Stimulated activated CD8-positive, alpha-beta memory T cell treated with anti-CD3 and anti-CD28 coated beads, Interleukin-15, amount 100 ng/mL, for 4 hours (primary cell): ENCODE data around the gene CPEB2.

Experiments used
- DNase-seq, 2 donors: peaks; one replicate each; pipeline ENCODE4 v3.0.0-alpha.2; 2020; ENCODE audit warnings: low read depth in 2 of 2

CPEB2 gene

DNA sequence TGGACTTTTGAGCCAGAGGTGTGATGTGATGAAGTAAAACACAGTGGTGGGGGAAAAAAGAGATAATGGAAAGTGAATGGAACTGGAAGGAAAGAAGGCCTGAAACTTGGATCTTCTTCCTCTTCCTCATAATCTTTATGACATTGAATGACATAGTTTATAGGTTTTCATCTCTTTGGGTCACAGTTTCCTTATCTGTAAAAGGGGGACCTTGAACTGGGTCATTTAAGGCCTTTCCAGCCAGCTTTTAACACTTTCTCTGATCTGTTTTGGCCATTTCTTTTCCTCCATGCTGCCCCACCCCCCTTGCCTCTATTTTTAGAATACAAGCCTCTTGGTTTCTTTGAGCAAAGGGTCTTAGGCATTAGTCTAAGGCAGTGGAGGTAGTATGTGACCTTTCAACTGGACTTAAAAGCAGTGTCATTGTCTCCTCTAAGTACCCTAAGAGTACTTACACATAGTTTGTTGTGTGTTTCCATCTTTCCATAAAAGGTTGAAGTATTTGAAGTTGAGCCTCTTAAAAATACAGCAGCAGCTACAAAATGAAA, 7.8 kb downstream of the CPEB2 start:
- no peak for DNase-seq

DNA sequence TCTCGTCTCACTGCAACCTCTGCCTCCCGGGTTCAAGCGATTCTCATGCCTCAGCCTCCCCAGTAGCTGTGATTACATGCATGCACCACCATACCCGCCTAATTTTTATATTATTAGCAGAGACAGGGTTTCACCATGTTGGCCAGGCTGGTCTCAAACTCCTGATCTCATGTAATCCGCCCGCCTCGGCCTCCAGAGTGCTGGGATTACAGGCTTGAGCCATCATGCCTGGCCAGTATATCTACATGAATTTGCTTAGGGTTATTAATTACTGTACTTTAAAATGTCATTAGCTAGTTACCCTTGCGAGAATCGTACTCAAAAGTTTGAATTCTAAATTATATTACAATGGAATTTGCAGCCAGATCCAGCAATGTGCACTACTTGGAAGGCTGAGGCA, 8.9 kb downstream of the CPEB2 start:
- DNase-seq, result no peak

DNA sequence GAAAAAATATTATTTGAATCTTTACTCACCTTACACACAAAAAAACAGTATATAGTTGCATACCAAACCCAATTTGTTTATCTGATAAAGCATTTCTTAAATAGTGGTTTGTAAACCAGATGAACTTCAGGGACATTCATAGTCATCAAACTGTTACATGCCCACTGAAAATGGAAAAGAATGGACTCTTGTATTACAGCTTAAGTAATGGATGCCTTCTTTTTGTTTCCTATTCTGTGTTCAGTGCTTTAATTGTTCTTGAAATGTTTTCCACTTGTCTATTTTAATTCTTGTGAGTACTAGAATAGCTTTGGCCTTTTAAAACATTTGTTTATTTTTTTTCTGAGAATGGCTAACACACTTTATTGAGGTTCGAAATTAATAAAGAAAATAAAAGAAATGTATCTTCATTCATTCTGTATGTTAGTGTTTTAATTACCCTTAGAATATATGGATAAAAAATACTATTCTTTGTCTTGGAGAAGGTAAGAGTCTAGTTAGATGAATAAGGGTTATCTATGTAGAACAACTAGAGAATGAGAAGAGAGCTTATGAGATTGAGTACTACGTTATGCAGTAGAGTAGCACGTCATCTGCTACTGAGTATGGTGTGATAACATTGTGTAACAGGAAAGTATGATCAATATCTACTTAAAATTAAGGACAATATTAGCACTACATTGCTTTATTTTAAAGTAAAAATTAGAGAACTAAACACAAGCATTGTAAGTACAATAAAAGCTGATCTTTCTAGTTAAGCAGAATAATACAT, 9.9 kb downstream of the CPEB2 start:
- no peak for DNase-seq

DNA sequence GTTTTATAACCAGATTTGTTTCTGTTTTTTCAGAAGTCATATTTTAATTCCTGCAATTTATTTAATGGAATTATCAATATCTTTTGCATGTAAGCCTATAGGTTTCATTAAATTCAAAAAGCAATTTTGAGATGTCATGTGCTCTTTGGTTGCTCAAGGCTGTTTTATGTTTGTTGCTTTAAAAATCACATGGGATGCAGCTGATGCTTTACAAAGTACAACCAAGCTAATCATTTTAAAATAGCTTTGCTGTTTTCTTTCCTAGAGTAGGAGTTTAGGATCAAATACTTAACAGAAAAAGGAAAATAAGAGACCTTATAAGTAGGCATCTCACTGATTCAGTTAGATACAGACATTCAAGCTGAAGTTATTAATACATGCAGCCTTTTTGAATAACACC, 11.3 kb downstream of the CPEB2 start:
- DNase-seq, result no peak

DNA sequence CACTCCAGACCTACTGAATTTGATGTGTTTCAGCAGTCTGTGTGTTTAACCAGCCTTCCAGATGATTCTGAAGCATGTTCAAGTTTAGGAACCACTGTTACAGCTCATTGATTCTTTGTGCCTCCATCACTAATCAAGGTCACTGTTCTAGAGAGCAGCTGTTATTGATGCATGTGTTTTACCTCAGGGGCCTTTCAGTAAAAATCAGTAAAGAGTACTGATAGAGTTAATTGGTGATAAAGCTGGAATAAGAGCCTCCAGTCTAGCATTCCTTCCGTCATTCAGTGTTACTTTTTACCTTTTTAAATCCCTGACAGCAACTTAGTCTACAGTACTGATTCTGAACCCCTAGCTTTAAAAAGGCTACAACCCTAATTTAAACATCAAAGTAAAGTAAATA, 12.9 kb downstream of the CPEB2 start:
- DNase-seq, result no peak

DNA sequence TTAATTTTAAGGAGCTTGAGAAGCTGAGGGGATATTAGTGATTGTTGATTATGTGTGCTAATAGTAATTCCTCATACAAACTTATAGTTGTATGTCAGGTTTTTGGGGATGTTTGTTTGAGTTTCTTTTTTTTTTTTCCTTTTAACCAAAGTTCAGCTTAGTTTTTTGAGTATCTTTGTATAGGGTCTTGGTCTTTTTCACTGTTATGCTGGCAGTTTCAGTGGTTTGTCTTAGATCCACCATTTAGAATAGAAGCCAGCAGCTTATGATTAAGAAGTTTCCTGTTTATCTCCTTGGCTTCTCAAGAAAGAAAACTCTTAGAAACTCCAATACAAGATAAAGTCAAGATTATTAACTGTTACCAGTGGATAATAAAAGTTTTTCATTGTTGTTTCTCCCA, 16.1 kb downstream of the CPEB2 start:
- DNase-seq, result no peak

DNA sequence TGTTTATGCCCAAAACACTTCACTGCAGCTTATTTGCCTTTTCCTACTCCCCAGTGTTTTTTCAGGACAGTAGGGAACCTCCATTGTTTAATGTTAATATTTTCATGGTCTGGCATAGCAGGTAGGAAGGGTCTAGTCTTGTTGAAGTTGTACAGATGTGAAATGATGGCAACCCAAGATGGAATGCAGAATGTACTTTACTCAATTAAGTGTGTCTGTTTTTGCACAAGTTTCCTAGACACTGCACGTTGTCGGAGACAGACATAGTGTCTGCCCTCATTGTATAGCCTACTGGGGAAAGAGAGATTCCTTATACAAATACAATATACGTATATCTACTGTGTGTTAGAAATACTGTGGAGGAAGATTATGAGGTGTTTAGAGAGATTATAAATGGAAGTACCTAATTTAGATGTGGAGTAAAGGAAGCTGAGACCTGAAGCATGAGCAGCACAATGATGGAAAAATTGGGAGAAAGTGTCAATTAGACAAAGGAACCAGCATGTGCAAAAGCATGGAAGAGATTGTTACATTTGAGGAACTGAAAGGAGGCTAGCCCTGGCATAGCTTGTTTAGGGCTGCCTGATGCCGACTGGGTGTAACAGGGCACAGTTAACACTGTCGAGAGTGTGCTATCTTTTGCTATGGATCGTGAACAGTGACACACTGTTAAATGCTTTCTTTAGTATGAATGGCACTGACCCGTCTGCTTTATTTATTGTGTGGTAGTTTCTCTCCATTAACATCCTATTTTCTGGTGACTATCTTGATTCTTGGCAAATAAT, 18.4 kb downstream of the CPEB2 start:
- DNase-seq, result no peak

DNA sequence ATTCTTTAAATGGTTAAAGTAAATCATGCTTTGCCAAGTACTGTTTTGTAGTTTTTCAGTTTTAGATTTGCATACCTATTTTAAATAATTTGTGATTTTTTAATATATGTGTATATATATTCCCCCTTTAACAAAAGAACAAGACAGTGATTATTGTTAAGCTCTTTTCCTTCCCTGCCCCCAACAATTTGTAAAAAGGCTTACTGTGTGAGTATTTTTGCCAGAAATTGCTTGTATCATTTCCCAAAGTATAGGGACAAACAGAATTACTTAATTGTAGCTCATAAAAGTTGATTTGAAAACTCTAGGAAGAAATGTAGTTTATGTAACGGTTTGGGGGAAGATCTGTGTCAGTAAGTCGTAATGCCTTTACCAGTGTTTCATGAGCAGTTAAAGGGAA, 19.0 kb downstream of the CPEB2 start:
- no peak for DNase-seq

DNA sequence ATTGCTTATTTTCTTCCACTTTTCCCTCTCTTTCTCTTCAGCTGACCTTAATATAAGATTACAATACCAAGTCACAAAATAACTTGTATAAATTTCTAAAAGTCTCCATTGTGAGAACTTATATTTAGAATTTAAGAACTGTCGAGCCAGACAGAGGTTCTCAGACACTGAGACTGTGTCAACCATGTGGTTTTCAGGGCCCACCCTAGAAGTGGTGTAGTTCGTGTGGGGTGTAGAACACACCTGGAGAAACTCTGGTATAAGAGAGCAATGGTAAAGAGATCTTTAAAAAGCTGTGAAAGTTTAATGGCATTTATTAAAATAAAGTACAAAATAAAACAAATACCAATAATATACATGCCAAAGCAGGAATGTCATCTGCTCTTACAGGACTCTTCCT, 19.7 kb downstream of the CPEB2 start:
- DNase-seq, result no peak

DNA sequence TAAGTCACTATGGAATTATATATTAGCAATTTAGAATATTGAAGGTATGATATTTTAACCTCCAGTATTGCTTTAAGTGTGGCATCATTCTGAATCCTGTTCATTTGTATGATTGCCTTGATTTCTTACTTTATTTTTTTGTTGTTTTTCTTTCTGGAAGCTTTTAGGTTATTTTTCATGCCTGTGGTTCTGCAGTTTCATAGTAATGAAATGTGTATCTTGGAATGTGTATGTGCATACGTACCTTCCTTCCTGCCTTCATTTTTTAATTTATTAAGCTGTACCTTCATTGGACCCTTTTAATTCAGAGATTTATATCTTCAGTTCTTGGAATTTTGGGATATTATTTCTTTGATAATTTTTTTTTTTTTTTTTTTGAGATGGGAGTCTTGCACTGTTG, 22.1 kb downstream of the CPEB2 start:
- no peak for DNase-seq

DNA sequence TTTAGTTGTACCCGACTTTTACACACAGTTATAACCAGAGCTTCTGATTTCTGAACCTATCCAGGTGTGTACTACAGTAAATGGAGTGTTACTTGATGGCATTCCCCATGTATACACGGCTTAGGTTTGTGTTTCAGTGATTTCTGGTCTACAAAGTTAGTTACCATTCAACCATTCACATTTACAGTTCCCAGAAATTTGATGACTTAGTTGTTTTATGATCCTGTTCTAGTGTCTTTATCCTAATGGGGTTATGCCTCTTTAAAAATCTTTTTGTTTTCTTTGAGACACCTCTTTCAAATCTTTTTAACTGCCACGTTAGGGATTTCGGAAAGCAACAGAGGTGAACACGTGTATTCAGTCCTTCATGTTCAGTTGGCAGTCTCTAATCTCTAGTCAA, 23.4 kb downstream of the CPEB2 start:
- no peak for DNase-seq

DNA sequence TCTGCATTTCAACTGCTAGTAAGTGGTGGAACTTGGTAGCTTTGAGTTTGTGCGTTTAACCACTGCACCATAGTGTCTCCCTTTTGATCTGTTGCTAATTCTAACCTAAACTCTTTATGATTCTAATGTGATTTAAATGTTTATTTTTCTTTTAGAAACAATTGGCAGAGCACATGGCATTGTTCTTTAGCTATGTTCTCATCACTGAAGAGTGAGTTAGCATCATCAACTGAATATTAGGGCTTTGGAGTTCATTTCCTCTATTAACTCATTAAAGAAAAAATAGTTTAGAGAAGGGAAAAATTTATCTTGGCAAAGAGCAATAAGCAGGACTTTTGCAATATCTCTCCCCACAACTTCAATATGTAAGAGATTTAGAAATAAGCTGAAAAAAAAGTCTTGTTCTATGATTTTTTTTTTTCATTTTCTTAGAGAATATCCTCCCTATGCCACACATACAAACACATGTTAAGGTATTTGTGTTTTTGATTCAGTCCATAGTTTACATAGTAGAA, 25.7 kb downstream of the CPEB2 start:
- no peak for DNase-seq

DNA sequence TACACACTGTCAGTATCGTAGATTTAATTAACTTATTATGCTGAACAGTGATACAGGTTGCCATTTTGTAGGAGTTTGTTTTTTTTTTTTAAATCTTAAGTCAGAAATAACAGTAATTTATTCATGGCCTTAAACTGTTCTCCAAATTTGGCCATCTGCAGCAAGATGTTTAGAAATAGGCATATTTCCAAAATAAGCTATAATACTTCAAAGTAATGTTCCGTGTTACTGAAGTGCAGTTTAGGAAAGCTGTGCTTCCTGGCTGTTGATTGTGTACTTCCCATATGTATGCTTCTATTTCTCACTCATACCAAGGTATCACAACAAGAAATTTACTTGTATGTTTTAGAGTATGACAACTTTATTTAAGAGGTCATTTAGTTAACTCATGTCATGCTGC, 28.9 kb downstream of the CPEB2 start:
- no peak for DNase-seq

DNA sequence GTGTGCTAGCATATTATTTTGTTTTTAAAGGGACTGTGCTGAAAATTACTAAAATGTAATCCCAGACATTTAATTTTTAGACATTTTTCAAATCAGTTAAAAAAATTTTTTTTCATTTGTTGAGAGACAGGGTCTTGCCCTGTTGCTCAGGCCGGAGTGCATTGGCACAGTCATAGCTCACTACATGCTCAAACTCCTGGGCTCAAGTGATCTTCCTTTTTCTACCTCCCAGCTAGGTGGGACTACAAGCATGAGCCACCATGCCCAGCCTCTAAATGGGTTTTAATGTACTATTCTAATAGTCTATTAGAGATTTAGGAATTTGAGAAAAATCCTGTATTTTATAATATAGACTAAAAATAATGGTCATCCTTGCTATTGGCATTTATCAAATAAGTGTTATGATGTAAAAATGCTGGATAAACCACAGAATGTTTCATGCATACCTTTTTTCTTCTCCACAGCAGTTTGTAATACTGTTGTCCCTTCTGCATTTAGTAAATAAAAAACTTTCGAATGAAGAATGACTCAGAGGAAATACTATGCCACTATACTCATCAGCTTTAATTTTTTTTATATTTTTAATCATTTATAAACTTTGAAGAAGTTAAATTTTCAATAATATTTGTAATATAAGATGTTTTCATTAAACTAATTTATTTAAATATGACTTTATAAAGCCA, 29.9 kb downstream of the CPEB2 start:
- DNase-seq, result no peak

DNA sequence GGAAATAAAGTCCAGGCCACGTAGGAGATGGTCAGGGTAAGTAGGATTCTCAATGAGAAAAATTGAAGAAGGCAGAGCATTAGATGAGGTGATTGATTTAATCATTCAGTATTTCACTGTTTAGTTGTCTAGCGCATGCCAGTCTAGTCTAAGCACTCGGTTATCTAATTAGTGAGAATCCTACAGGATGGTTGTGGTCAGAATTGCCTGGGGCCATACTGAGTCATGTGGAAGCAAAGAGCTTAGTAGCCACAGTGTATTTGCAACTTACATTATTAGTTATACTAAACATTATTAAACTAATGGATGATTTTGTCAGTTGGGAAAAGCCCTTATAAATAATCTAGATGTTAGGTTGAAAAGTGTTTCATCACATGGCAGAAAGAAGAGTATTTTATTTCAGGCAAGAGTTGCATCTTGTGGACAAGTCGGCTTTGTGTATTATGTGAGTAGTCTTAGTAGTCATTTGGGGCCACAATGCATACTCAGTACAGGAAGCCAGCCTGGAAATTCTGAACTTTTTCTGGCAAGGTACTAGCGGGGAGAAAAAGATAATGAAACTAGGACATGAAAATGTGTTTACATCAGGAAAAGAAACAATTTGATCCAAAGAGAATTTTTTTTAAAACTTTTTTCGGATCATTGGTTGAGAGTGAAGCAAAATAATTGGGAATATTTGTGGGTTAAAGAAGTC, 31.9 kb downstream of the CPEB2 start:
- DNase-seq, result no peak

DNA sequence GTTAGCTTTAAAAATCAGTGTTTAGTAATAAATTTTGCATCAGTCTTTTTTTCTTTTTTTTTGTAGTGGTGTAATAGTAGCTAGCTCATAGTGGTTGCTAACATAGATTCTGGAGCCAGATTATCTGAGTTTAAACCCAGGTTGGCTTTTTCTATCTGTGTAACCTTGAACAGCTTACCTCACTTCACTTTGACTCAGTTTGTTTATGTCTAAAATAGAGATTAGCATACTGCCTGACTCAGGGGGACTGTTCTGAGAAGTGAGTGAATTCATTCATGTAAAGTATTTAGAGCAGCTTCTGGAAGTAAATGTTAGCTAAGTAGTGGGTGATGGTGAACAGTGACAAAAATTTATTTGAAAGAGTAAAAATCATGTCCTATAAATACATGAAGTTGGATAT, 32.9 kb downstream of the CPEB2 start:
- DNase-seq, result no peak

DNA sequence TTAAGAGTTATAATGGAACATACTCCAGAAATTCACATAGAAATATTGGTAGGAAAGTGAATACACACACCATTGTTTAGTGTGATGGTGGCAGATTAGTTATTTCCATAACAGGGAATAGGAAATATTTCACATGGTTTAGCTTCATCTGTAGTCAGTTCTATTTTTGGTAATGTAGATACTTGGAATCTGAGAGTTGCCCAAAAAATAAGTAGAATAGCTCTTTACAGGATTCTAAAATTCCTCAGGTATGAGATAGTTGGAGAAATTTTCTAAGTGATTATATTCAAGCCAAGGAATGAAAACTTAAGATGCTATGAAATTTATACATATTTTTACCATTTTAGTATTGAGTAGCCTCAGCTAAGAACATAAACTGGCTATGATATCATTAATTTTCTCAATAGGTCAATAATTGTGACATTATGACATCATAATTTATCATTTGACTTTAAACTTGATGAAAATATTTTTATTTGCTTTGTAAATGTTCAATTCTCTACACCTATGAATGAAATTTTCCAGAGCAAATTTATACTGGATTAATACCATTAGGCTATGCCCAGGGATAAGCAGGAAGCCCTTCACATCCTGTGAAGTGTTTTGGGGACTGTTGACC, 35.8 kb downstream of the CPEB2 start:
- no peak for DNase-seq

DNA sequence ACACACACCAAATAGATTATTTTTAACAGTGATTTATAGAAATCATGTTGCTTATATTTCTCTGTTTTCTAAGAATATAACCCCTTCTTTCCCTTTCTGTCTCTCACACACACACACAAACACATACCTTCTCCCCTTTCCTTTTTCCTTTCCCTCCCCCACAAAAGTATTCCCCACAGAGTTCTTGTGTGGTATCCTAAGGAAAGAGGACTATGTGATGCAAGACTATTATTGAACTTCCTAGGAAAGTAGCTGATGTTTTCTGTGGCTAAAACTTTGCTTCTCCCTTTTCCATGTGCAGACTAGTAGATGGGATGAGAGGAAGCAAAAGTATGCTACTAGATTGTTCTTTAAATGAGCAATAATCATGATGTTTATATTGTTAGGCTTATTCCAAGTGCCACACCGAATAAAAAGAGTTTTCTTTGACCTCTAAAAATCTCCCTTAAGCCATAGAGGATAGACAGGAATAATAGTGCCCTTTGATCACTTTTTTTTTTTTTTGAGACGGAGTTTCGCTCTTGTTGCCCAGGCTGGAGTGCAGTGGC, 38.7 kb downstream of the CPEB2 start:
- no peak for DNase-seq

DNA sequence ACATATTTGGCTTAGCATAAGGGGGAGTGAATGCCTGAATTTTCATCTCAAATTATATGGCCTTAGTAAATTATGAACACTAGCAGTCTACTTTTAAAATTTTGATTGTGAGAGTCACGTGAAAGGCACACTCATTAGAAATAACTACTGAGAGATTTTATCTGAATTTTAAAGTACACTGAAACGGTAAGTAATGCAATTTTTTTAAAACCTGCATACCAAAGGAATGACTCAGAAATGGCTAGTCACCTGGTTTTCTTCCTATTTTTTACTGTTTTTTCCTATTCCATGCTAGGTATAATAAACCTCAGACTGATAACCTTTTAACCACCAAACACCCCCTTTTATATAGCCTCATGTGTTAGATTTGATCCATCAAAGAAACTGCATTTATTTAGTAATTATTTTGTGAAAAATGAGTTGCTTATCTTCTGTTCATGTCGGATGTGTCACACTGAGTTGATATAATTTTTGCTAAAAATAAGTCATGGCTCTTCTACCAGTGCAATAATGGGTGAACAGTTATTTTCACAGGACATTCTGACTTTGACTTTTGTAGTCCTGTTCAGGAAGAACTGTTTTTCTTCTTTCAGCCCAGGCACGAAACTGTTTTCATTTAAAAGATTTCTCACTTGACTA, 40.4 kb downstream of the CPEB2 start:
- DNase-seq, result no peak

DNA sequence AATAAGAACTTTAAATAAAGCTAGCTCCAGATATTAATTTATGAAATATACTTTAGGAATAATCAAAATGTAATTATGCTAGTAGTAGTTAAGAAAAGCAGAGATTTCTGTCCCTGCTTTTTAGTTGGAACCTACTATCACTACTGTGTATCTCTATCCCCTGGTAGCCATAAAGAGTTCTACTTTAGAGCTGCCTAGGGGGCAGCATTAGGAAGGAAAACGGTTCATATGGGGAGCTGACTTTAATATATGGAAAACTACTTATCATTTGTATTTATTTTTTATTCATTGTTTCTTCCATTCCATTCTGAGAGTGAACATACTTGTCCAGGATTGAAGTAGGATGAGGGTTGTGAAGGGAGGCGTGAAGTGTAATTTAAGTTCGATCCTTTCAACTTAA, 40.9 kb downstream of the CPEB2 start:
- DNase-seq, result no peak

DNA sequence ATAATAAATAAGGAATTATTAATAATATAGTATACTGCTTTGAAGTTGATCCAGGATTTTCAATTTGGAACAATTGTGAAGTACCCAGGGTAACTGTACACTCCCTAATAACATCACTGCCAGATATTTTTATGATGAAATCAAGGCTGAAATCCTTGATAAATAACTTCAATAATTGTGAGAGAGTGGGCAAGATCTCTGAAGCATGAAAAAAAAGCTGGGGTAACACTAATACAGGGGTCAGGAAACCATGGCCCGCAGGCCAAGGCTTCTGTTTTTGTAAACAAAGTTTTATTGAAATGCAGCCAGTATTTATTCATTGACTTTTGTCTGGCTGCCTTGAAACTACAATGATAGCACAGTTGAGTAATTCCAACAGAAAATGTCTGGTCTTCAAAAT, 41.6 kb downstream of the CPEB2 start:
- no peak for DNase-seq
